ENCODE results near the gene LRRC9. TPM values are rescaled to one million over a fixed set of nuclear protein-coding genes. Genes with fewer than 3 reads are reported as not detected.

LRRC9 gene
- total and polyA plus RNA-seq, 10 of the 15 experiments (the other 5 are each of a cell fraction or from before 2014, with no cell fraction given) = not detected

GRCh38 chr14:59882957-59883356 lies 37.0 kb upstream of the LRRC9 start:
- POLR2A ChIA-PET = no interaction called here
- BruUV-seq (replicated peaks) = no TSS peak
- H3K27ac ChIP-seq (ENCODE audit: control insufficient read depth, insufficient read depth) = no peak overlapping the region
- CTCF ChIA-PET = no interaction called here
- no peaks in the 10 kb centered on the region; a peak in 1 of 4 replicates for H3K27me3 ChIP-seq (replicated peaks in 1 of 2; ENCODE audit: control insufficient read depth in 2 of 2, insufficient read depth in 2 of 2, low read length in 1 of 2)
- H3K79me2 ChIP-seq (ENCODE audit: control insufficient read depth, insufficient read depth, low read length) = no peaks in the 10 kb centered on the region
- H2AFZ ChIP-seq (ENCODE audit: control insufficient read depth, low read depth, low read length) = no peak overlapping the region
- ATAC-seq (peak; percentile 65), DNase-seq (ENCODE audit: low read depth, low spot score) (no peak), FAIRE-seq (no peak)
- H3K9me3 ChIP-seq (replicated peaks; ENCODE audit: control insufficient read depth, insufficient read depth, low read length) = no peaks in the 10 kb centered on the region
- H3K4me1 ChIP-seq (ENCODE audit: control insufficient read depth, insufficient read depth, low read length) = no peaks in the 10 kb centered on the region
- SMC1A ChIA-PET (ENCODE audit: uncharacterized antibody, unreplicated experiment) = interaction anchor here (1.5 kb wide), 1 partner anchor 15 kb away, joined by 4 read pairs; no protein-coding TSS in a partner anchor
- no peaks in the 10 kb centered on the region for H4K20me1 ChIP-seq (ENCODE audit: control insufficient read depth, insufficient read depth)
- no peak overlapping the region for H3K9ac ChIP-seq (ENCODE audit: control insufficient read depth, insufficient read depth, low read length)
- no peak overlapping the region for H3K4me3 ChIP-seq
- H3K4me2 ChIP-seq (ENCODE audit: control insufficient read depth, insufficient read depth) = no peak overlapping the region
- no peak for TF ChIP-seq SREBF1 (IDR thresholded peaks at IDR 0.05; ENCODE audit: low read length)
- peak; percentile 9 to 39 (median 30); a peak in 2 of 6 replicates for TF ChIP-seq CTCF (IDR thresholded peaks at IDR 0.05 in 2 of 3, conservative IDR thresholded peaks at IDR 0.05 in 1 of 3; ENCODE audit: control insufficient read depth in 2 of 3, extremely low read depth in 1 of 3, insufficient read depth in 1 of 3, low read depth in 3 of 3, low read length in 3 of 3)
- intact Hi-C loops (cut with micrococcal nuclease; ENCODE audit: unreplicated experiment) = no loop called here
- RAD21 ChIA-PET (ENCODE audit: unreplicated experiment) = no interaction called here
- no peaks in the 10 kb centered on the region for H3K36me3 ChIP-seq (ENCODE audit: control insufficient read depth in 2 of 2, insufficient read depth in 2 of 2, low read length in 1 of 2)
- in situ Hi-C loops (cut with MboI) = no loop called here
- 4% methylated on average over 1 of the region's 1 CpG for WGBS (ENCODE audit: insufficient coverage, insufficient replicate concordance, low lambda C conversion rate, missing lambda C conversion rate)

- no peaks in the 10 kb centered on the region for H3K79me2 ChIP-seq (ENCODE audit: control insufficient read depth, insufficient read depth, low read length)
- in situ Hi-C loops (cut with MboI) = no loop called here
- H3K9ac ChIP-seq (ENCODE audit: control insufficient read depth, insufficient read depth, low read length) = no peak overlapping the region
- 0% methylated on average over 2 of the region's 2 CpGs for WGBS (ENCODE audit: insufficient coverage, insufficient replicate concordance, low lambda C conversion rate, missing lambda C conversion rate)
- RAD21 ChIA-PET (ENCODE audit: unreplicated experiment) = no interaction called here
- H3K4me2 ChIP-seq (ENCODE audit: control insufficient read depth, insufficient read depth) = no peak overlapping the region
- no peaks in the 10 kb centered on the region for H3K4me1 ChIP-seq (ENCODE audit: control insufficient read depth, insufficient read depth, low read length)
- SMC1A ChIA-PET (ENCODE audit: uncharacterized antibody, unreplicated experiment) = interaction anchor here (1.6 kb wide), 1 partner anchor 75 kb away, joined by 3 read pairs; no protein-coding TSS in a partner anchor
- no peak for ATAC-seq
- H3K27ac ChIP-seq (ENCODE audit: control insufficient read depth, insufficient read depth) = no peak overlapping the region
- POLR2A ChIA-PET = no interaction called here
- FAIRE-seq = no peak
- BruUV-seq (replicated peaks) = no TSS peak
- H4K20me1 ChIP-seq (ENCODE audit: control insufficient read depth, insufficient read depth) = no peaks in the 10 kb centered on the region
- DNase-seq (ENCODE audit: low read depth, low spot score) = no peak
- CTCF ChIA-PET = no interaction called here
- no peak overlapping the region for H2AFZ ChIP-seq (ENCODE audit: control insufficient read depth, low read depth, low read length)
- no peaks in the 10 kb centered on the region for H3K36me3 ChIP-seq (ENCODE audit: control insufficient read depth in 2 of 2, insufficient read depth in 2 of 2, low read length in 1 of 2)
- H3K9me3 ChIP-seq (replicated peaks; ENCODE audit: control insufficient read depth, insufficient read depth, low read length) = no peaks in the 10 kb centered on the region
- no peak overlapping the region for H3K4me3 ChIP-seq
- intact Hi-C loops (cut with micrococcal nuclease; ENCODE audit: unreplicated experiment) = loop anchor here (10.0 kb wide), 1 partner anchor 176 kb away; no protein-coding TSS in a partner anchor
- no peaks in the 10 kb centered on the region for H3K27me3 ChIP-seq (replicated peaks in 1 of 2; ENCODE audit: control insufficient read depth in 2 of 2, insufficient read depth in 2 of 2, low read length in 1 of 2)
- no peak for TF ChIP-seq IRF4 (IDR thresholded peaks at IDR 0.05; ENCODE audit: low read depth, low read length)
- TF ChIP-seq KLF5 (IDR thresholded peaks at IDR 0.05; ENCODE audit: partially characterized antibody) = no peak
- no peak for TF ChIP-seq SMAD5 (IDR thresholded peaks at IDR 0.05; ENCODE audit: low read depth)
- TF ChIP-seq ATF3 (IDR thresholded peaks at IDR 0.05; ENCODE audit: borderline replicate concordance, extremely low read depth, low read depth, low read length) = no peak
- TF ChIP-seq SPI1 (IDR thresholded peaks at IDR 0.05; ENCODE audit: borderline replicate concordance, insufficient read depth, low read depth, low read length) = no peak
- no peak for TF ChIP-seq ESRRA (IDR thresholded peaks at IDR 0.05; ENCODE audit: low read length)
- no peak for TF ChIP-seq PRDM15 (CRISPR knock-in tag; IDR thresholded peaks at IDR 0.05)
- no peak for TF ChIP-seq RB1 (IDR thresholded peaks at IDR 0.05; ENCODE audit: borderline replicate concordance)
- no peak for TF ChIP-seq GABPA (IDR thresholded peaks at IDR 0.05; ENCODE audit: low read depth)
- no peak for TF ChIP-seq RFX5 (IDR thresholded peaks at IDR 0.05; ENCODE audit: low read depth, low read length)
- no peak for TF ChIP-seq CHD1 (IDR thresholded peaks at IDR 0.05; ENCODE audit: low read depth, low read length)
These were observed 29.3 kb upstream of the LRRC9 start for GRCh38 chr14:59890676-59891075.
